GM19397 (cell line): ENCODE data around the gene BANP.
"Not testable (repeated sequence)": the region's sequence is repeated elsewhere in the genome, so short reads cannot be mapped to it uniquely, and the experiment has no call there.

Experiments
- ATAC-seq: cut with Tn5 transposase; IDR thresholded peaks from one replicate; pipeline ENCODE4 v1.9.1; 2021; ENCODE audit warnings: mild to moderate bottlenecking, moderate library complexity; ENCODE audit not compliant: unreplicated experiment

BANP gene

GRCh38 chr16:88025828-88026555 is 74.8 kb downstream of the BANP start:
- ATAC-seq, result not testable (repeated sequence)

GRCh38 chr16:88026964-88027938 is 76.0 kb downstream of the BANP start:
- ATAC-seq, result no peak

GRCh38 chr16:88028177-88028930 is 77.1 kb downstream of the BANP start:
- not testable (repeated sequence) for ATAC-seq

GRCh38 chr16:88030498-88030897 is 79.3 kb downstream of the BANP start:
- ATAC-seq, result no peak

- not testable (repeated sequence) for ATAC-seq
These were observed 79.7 kb downstream of the BANP start for GRCh38 chr16:88030961-88031360.

GRCh38 chr16:88033003-88033740 is 81.9 kb downstream of the BANP start:
- ATAC-seq, result not testable (repeated sequence)

GRCh38 chr16:88034770-88035169 is 83.5 kb downstream of the BANP start:
- no peak for ATAC-seq

GRCh38 chr16:88035292-88035691 is 84.1 kb downstream of the BANP start:
- ATAC-seq, result no peak

GRCh38 chr16:88035884-88036639 is 84.8 kb downstream of the BANP start:
- not testable (repeated sequence) for ATAC-seq

- not testable (repeated sequence) for ATAC-seq
These were observed 85.4 kb downstream of the BANP start for GRCh38 chr16:88036640-88036996.

- ATAC-seq, result not testable (repeated sequence)
These were observed 86.1 kb downstream of the BANP start for GRCh38 chr16:88037359-88037758.

- ATAC-seq, result not testable (repeated sequence)
These were observed 86.8 kb downstream of the BANP start for GRCh38 chr16:88037876-88038525.

GRCh38 chr16:88038526-88038908 is 87.3 kb downstream of the BANP start:
- not testable (repeated sequence) for ATAC-seq

GRCh38 chr16:88039591-88039990 is 88.4 kb downstream of the BANP start:
- no peak for ATAC-seq

- ATAC-seq, result not testable (repeated sequence)
These were observed 89.1 kb downstream of the BANP start for GRCh38 chr16:88040196-88040876.

GRCh38 chr16:88040877-88041244 is 89.6 kb downstream of the BANP start:
- not testable (repeated sequence) for ATAC-seq

- not testable (repeated sequence) for ATAC-seq
These were observed 90.3 kb downstream of the BANP start for GRCh38 chr16:88041506-88041905.

GRCh38 chr16:88041986-88042562 is 90.8 kb downstream of the BANP start:
- not testable (repeated sequence) for ATAC-seq
